Omental fat pad (tissue), 4 donors: Measurements from ENCODE around the gene LIPC. TPM values are rescaled to one million over a fixed set of nuclear protein-coding genes. Genes with fewer than 3 reads are reported as not detected.
A peak's percentile ranks its signal among the peaks of the same experiment; 100 is the strongest.

Experiments used
- ATAC-seq: fragments of 150-250 bp; one replicate; pipeline ENCODE4 v1.9.1; 2016; ENCODE audit warnings: mild to moderate bottlenecking, moderate library complexity; ENCODE audit not compliant: low FRiP score
- DNase-seq: peaks from one replicate; pipeline ENCODE4 v3.0.0-alpha.2; 2019; ENCODE audit warnings: low spot score
- total RNA-seq, 4 donors: library from RNA; depleted of rRNA; stranded (reverse); fragments of >200 nt; gene quantifications; one replicate each; pipeline ENCODE4 v1.1.0, GENCODE V29; 2016
- TF ChIP-seq, protein P1 (sequence below), 3 donors: fragments of 450-650 bp; IDR thresholded peaks; one replicate each; pipeline ENCODE4 v1.5.1; 2016 to 2017; ENCODE audit warnings: antibody characterized with exemption in 3 of 3, mild to moderate bottlenecking in 3 of 3, moderate library complexity in 2 of 3

Gene LIPC
- total RNA-seq, 4 donors from 2014 or later = 0.46 TPM; not detected in 3

DNA sequence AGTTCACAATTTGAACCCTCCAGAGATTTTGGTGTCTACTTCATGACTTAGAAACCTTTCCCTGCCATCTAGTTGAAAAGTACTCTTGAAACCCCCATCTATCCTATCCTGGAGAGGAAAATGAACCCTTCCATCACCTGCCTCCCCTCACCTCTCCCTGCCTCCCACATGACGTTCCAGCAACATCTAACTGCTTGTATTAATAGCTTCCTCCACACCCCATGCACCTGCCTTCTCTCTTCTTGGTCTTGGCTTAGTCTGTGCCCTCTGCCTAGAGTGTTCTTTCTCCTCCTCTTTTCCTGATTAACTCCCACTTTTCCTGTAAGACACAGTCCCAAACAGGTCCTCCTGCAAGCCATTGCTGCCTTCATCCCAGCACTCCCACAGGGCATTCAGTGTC lies 107.8 kb downstream of the LIPC start:
- DNase-seq = no peak
- TF ChIP-seq, protein P1, sequence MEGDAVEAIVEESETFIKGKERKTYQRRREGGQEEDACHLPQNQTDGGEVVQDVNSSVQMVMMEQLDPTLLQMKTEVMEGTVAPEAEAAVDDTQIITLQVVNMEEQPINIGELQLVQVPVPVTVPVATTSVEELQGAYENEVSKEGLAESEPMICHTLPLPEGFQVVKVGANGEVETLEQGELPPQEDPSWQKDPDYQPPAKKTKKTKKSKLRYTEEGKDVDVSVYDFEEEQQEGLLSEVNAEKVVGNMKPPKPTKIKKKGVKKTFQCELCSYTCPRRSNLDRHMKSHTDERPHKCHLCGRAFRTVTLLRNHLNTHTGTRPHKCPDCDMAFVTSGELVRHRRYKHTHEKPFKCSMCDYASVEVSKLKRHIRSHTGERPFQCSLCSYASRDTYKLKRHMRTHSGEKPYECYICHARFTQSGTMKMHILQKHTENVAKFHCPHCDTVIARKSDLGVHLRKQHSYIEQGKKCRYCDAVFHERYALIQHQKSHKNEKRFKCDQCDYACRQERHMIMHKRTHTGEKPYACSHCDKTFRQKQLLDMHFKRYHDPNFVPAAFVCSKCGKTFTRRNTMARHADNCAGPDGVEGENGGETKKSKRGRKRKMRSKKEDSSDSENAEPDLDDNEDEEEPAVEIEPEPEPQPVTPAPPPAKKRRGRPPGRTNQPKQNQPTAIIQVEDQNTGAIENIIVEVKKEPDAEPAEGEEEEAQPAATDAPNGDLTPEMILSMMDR (IDR thresholded peaks at IDR 0.05) = no peak
- ATAC-seq = no peak

DNA sequence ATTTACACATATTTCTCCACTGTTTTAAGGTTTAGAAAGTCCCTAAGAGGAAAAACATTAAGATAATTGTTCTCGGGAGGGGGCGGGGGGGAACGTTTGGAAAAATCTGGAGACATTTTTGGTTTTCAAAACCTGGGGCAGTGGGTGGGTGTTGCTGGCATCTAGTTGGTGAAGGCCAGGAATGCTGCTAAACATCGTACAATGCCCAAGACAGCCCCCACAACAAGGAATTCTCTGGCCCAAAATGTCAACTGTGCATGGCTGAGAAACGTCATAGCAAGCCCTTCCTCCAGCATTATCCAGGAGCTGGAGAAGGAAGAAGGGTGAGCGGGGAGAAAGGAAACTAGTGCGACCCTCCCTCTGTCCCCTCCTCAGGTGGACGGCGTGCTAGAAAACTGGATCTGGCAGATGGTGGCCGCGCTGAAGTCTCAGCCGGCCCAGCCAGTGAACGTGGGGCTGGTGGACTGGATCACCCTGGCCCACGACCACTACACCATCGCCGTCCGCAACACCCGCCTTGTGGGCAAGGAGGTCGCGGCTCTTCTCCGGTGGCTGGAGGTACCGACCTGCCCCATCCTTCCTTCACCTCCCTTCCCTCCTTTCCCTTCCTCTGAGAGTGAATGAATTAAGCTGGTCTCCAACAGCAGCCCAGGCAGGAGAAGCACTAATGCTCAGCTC lies 109.8 kb downstream of the LIPC start:
- no peak for ATAC-seq
- no peak for DNase-seq
- TF ChIP-seq, protein P1 (IDR thresholded peaks at IDR 0.05) = no peak

DNA sequence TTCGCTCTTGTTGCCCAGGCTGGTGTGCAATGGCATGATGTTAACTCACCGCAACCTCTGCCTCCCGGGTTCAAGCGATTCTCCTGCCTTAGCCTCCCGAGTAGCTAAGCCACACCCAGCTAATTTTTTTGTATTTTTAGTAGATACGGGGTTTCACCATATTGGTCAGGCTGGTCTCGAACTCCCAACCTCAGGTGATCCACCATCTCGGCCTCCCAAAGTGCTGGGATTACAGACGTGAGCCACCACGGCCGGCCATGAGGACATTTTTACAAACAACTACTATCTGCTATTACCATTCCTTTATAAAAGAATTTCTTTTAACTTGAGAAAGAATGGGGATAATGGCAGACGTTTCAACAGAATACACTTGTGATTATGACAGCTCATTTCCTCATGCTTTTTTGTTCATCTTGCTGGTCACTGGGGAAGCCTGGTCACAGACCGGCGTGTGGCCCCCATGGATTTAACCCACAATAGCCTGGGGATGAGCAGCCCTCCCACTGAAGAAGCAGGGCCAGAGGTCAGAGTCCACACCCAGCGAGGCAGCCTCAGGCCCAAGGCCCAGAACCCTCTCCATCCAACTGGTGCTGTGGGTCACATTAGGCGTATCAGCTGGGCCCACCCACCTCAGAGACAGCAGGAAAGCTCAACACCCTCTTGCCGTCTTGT lies 112.0 kb downstream of the LIPC start:
- no peak for ATAC-seq
- DNase-seq = no peak
- TF ChIP-seq, protein P1 (IDR thresholded peaks at IDR 0.05) = no peak

DNA sequence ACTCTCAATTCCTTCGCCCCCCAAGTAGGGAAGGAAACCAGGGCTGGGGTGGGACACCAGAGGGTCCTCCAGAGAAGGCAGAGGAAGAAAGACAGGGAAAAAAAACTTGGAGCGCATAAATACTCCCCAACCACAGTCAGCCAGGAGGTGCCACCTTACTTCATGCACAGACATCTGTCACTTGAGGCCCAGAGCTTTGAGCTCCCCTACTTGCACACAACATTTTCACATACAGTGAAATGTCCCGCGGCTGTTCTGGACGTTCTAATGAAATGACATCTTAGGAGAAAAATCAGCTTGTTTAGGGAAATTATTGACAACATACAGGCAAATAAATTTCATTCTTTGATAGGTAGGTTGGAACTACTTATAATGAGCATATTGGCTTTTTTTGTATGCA lies 113.0 kb downstream of the LIPC start:
- no peak for ATAC-seq
- TF ChIP-seq, protein P1 (IDR thresholded peaks at IDR 0.05) = no peak
- no peak for DNase-seq

DNA sequence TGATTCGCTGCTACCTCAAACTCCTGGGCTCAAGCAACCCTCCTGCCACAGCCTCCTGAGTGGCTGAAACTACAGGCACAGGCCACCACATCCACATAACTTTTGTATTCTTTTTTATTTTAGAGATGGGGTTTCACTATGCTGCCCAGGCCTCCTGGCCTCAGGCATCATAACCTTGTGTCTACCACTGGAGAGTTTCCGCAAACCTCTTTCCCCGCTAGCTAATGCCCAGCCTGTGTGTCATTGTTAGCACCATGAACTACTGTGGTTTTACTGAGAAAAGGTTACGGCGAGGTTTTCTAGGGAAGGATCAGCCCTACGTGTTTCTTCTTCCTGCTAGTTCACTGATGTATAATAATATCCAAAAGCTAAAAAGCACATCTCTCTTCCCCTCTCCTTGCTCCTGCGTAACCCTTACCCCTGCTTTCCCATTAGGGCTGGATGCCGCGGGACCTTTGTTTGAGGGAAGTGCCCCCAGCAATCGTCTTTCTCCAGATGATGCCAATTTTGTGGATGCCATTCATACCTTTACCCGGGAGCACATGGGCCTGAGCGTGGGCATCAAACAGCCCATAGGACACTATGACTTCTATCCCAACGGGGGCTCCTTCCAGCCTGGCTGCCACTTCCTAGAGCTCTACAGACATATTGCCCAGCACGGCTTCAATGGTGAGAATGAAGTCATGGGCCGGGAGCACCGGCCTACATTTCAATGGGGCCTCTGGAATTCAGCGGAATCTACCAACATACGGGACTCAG lies 113.7 kb downstream of the LIPC start:
- DNase-seq (no peak), ATAC-seq (no peak)

DNA sequence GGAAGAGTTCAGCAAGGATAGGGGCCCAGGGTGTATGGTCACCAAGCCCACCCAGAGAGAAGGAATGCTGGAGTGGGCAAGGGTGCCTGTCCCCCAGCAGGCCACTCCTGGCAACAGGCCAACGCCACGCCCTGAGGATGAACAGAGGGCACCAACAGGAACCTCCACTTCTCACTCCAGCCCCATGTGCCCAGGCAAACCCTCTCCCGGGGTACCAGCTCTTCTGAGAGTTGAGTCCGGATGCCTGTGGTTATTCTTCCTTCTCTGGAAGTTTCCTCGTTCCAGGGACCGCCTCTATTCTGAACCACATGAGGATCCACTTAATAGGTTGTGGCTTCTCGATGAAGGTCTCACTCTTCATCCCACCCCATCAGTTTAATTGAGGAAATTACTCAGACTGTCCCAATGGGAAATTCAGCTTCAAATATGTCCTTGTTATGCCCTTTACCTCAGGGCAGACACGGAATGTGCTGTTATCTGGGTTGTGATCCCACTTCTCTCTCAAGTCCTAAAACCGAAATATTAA lies 114.3 kb downstream of the LIPC start:
- ATAC-seq = peak; percentile 2

More for the DNA sequence above, 113.7 kb downstream of the LIPC start:
- TF ChIP-seq, protein P1 (IDR thresholded peaks at IDR 0.05) = no peak

More for the DNA sequence above, 114.3 kb downstream of the LIPC start:
- no peak for DNase-seq
- TF ChIP-seq, protein P1 (IDR thresholded peaks at IDR 0.05) = no peak
